Stimulated activated CD4-positive, alpha-beta T cell treated with anti-CD3 and anti-CD28 coated beads, TNF-alpha, amount 100 ng/mL, for 4 hours (primary cell): ENCODE data around the gene EFL1.

ENCODE experiments used
- DNase-seq, 3 experiments: peaks; one replicate each; pipeline ENCODE4 v3.0.0-alpha.2; 2020; ENCODE audit warnings: low read depth in 3 of 3

The EFL1 gene

DNA sequence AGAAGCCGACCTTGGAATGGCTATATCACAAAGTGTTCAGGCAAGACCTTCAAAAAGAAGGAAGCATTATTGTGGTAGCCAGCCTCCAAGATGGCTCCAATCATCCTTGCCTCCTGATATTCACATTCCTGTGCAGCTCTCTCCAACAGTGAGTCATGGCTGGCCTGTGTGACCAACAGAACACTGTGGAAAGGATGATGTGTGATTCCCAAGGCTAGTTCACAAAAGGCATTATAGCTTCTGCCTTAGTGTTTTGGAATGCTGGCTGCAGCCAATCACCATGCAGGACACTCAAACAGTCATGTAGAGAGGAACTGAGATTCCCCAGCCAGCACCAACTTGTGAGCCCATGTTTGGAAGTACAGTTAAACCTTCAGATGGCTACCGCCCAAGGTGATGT, 102.6 kb downstream of the EFL1 start:
- no peak for DNase-seq

DNA sequence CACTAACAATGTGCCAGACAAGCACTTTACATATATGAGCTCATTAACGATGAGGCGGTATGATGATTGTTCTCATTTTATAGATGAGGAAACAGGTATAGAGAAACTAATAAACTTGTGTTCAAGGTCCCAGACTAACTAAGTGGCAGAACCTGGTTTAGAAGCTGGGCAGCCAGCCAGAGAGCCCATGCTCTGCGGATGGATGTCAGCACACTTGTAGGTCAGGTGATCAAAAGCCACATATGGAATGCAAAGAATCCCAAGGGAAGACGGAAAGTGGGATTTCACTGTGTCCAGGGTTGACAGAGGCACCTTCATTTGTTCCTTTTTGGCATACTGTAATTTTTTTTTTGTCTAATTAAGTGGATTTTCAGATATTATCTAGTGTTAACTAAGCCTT, 103.7 kb downstream of the EFL1 start:
- DNase-seq: no peak

DNA sequence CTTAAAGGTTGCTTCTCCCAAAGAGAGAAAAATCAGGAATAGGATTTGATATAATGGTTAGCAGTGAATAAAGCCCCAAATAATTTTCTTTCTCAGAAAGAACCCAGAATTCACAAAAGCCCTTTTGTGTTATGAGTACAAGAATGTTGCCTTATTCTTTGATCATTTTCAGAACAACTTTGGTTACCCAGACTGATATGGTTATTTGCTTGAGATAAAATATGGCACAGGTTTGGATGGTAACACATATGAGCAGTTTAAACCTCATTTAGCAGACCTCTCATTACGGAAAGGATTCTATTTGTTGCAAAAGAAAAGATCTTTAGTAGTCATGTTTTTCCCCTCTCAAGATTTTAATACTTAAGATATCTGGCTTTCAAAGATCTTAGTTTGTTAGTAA, 111.9 kb downstream of the EFL1 start:
- DNase-seq: no peak

DNA sequence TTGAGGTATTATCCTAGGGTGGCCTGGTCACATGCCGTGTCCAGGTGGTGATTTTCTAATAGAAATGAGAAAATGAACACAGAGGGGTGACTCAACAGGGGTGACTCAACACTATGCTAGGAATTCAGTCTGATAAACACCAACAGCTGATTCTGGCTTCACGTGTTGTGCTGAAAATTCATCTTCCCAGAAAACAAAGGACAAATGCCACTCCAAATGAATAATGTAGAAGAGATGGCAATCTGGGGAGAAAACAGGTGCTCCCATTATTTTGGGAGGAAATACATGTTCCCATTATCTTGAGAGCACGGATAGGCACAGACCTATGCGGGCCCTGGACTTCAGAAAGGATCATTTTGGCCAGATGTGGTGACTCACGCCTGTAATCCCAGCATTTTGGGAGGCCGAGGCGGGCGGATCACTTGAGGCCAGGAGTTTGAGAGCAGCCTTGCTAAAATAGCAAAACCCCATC, 115.5 kb downstream of the EFL1 start:
- no peak for DNase-seq

DNA sequence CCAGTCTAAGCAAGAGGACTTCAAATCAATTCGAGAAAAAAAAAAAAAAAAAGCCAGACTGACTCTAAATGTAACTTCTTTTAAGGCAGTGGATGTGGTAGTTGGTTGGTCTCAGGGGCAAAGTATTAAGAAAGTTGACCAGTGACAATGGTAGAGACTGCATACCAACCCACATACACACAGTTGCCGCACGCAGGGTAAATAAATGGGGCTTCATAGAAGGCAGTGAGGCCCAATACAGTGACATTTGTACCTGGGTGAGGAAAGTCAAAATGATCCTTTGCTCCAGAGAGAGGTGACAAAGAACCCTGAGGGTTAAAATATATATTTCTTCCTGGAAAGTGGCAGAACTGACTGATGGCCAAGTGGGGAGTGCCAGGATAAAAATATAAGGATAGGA, 116.0 kb downstream of the EFL1 start:
- no peak for DNase-seq

DNA sequence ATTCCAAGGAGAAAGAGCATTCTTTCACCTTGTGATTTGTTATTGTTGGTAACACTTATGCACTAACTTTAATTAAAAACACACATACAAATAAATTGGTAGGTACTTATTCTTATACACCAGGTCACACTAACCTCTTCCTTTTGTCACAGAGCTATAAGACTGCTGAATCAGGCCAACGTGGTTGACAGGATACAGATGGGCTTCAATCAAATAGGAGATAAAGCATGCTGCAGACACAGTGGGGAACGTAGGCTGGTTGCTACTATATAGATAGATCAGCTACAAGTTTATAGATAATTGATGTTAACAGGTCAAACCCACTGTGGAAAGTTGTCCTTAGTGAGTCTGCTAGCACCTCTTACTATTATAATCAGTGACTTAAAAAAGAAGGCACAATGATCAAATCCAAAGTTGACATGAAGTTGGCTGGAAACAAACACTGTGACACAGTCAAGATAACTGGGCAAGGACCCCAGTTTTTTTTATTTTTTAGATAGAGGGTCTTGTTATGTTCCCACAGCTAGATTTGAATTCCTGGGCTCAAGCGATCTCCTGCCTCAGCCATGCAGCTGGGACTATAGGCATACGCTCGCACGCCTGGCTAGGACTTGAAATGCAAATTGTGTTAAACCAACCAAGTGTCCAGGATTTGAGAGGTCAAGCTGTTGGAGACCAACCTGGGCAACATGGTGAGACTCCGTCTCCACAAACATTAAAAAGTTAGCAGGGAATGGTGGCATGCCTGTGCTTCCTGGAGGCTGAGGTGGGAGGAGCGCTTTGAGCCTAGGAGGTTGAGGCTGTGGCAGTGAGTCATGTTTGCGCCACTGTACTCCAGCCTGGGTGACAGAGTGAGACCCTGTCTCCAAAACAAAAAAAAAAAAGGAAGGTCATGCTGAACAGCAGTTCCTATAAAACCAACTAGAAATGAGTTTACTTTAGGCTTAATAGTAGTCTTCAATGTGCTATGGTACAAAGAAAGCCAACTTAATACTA, 118.8 kb downstream of the EFL1 start:
- no peak for DNase-seq

DNA sequence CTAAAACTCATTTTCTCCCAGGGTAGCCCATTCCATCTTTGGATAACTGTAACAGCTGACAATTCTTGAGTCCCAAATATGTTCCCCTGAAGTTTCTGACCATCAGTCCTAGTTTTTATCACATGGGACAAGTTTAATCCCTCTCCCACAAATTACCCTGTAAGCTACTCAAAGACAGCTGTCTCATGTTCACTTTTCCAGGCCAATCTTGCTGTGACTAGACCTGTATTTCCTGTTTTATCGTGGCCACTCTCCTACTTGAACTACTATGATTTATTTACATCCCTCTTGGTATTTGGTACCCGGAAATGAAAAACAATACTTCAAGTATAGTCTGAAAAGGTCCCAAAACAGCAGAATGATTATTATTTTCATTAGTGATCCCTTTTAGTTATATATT, 121.6 kb downstream of the EFL1 start:
- DNase-seq: no peak

DNA sequence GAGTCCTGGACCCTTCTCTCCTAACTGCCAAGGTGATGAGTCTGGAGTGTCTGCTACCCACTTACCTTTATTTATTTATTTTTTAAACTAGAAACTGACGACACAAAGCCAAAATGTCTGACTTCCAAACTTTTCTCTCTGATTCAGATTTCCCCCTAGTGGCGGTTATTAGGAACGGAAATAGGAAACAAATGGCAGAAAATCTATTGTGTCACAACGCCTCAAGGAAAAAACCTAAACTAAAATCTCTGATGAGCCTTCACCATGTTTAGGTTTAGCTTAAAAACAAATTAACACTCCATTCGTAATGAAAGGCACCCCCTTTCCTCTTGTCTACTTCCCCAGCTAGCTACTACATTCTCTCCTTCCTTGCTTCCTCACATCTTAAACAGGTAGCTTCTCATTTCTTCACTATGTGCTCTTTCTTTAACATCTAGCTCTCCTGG, 122.7 kb downstream of the EFL1 start:
- no peak for DNase-seq

DNA sequence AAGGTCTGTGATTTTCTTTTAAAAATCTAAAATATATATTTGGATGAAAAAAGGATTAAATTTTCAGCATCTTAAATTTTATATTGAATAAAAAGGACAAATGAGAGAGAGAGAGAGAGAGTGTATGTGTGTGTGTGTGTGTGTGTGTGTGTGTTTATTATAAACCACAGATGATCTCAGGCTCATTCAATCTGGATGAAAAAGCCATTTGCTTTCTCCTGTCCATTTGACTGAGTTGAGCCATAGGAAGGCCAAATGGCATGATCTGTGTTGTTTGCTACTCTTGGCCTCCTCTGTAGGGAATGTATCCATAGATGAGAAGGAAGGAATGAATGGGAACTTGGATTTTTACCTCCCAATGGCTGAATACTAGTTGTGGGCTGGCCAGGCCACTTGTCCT, 124.2 kb downstream of the EFL1 start:
- no peak for DNase-seq

DNA sequence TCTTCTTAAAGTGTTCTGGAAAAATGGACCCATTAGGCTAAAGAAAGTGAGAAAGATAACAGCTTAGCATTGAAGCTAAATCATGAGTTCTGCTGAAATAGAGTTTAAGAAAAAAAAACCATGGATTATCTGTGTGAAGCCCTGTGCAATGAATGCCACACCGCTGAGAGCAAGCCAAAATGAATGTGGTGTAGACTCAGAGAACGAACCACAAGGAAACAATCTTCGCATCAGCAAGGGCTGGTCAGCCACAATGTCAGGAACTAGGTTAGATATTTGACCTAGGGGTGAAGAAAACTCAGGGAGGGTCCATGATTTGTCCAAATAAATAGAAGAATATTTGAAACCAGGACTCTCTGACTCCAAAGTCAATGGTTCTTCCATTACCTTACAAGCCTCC, 125.3 kb downstream of the EFL1 start:
- DNase-seq: no peak

DNA sequence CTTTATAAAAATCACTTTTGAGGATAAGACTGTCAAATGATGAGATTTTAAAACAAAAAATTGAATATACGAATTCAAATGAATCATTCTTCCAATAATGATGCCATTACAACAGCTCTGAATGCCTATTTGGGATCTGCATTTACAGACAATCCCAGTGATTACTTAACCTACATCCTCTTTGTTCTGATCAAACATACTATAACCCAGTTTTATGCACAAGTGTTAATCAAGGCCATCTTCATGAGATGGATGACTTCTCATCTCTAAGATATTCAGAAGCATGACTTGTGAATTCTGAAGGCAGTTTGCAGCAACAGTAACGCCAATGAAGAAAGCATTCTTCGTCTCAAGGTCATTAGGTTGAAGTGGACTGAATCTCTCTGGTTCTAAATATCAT, 126.4 kb downstream of the EFL1 start:
- no peak for DNase-seq

DNA sequence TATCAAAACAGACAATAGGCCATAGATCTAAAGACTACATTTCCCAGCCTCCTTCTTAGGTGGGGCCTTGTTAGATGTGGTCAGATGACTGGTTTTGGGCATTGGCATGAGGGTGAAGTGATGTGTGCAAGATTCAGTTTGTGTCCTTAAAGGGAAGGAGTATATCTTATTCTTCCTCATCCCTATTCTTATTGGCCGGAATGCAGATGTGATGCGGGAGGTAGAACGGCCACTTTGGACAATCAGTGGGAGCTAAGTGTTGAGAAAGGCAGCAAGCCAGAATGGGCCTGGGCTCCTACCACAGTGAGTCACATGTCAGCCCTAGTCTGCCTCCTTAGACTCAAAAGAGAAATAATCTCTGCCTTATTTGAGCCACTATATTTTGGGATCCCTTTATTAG, 126.9 kb downstream of the EFL1 start:
- DNase-seq: no peak

DNA sequence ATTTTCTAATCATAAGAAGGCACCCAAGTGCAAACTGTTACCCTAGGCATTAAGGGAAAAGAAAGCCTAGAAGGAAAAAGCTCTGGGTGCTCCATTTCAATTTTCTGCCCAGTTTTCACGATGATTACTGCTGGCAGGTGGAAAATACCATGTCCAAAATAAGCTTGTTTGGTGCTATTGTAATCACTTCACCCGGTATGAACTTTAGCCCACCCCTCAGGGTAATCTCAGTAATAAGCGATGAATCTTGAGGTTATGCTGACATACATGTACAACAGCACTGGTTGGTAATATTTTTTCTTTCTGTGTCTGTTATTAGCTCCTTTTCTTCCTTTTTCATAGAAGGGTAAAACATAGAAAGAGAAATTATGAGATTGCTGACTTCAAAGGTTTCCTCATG, 128.1 kb downstream of the EFL1 start:
- DNase-seq: no peak

DNA sequence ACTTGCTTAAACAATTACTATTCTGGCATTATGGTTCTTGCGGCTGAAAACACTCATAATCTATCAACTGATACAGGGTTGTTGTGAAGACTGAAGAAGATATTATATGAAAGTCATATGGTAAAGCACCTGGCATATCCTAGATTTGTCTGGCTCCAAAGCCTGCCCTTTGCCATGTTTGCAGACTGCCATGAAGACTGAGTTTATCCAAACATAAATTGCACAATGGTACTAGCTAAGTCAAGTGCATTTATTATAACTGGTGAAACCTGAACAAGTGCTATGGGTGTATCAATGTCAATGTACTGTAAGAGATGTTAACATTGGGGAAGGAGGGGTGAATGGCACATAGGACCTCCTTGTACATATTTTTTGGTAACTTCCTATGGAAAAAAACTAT, 129.3 kb downstream of the EFL1 start:
- DNase-seq: no peak

DNA sequence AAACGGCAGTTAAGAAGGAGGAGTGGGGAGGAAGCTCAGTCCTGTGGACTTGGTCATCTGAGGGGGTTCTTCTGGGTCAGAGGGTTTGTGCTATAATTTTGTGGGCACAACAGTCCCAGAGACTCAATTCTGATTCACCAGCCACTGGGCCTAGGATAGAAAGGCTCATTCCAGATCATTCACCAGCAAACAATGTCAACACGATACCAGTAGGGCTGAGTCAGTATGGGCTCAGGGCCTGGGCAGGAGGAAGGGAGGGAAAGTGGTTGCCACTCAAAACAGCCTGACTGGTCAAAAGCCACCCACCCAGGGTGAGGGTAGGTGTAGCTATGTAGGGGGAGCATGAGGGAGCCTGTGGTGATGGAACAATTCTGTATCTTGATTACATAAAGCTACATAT, 129.8 kb downstream of the EFL1 start:
- no peak for DNase-seq

DNA sequence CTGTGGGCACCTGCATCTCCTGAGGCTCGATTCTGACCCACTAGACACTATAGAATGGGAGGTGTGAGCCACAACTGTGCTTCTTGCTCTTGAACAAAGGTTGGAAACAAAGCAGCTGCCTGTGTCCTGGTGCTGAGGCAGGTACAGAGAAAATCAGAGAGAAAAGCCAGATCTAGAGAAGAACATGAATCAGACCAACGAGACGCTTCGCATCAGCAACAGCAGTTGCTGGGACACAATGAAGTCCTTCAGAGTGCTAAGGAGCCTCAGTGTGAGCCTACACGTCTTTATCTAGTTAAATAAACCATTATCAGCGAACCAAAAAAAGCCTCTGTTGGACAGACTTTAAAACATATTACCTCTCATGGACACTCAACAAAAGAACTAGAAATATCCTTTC, 130.4 kb downstream of the EFL1 start:
- DNase-seq: no peak

DNA sequence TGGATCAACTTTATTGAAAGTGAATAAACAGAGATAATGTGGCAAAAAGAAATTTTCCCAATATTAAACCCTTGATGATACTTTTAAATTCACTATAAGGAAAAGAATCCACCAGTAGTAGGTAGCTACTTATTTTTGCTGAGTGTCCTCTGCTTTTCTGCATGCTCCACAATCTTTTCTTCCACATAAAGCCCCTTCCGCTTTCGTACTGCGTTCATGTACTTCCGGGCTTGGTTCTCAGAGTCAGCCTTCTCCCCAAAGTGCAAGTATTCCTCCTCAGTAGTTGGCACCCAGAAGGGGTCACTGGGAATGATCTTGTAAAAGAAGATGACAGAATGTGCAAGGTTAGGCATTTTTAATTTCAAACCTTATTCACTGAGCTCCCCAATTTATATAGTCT, 132.3 kb downstream of the EFL1 start:
- DNase-seq: no peak

DNA sequence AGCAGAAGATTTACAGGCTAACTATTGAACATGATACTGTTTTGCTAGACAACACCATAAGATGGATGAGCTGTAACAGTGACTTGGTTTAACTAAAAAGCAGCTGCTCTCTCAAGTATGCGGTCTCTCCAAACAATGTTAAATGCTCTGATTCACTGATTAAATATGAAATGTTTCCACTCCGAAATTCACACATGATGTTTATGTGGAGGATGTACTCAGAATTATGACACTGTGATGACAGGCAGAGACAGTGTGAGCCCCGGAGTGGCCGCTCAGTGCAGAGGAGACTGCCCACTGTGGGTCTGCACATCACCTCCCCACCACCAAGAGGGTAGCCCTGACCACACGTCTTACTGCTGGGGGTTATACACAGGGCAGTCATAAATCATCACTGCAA, 132.8 kb downstream of the EFL1 start:
- DNase-seq: no peak

DNA sequence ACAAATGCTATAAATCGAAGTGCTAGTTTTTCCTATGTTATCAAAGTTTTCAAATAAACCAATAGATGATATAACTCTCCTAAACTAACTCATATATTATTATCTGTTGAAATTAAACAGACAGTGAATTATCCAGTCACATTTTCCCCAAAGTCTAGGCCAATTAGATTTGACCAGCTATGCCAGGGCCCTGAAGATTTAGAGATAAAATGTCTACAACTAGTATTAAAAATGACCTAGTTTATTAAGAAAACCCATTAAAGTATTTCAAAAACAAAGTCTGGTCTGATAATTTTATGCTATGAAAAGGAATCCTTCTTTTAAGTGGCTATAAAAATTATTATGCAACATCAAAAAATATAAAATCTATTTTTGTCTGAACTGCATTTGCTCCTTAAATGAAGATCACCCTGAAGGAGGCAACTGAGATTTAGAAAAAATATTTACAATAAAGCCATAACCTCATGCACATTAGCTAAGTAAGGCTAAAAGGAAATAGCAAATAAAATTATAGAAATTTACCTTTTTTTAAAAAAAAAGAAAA, 133.3 kb downstream of the EFL1 start:
- no peak for DNase-seq

DNA sequence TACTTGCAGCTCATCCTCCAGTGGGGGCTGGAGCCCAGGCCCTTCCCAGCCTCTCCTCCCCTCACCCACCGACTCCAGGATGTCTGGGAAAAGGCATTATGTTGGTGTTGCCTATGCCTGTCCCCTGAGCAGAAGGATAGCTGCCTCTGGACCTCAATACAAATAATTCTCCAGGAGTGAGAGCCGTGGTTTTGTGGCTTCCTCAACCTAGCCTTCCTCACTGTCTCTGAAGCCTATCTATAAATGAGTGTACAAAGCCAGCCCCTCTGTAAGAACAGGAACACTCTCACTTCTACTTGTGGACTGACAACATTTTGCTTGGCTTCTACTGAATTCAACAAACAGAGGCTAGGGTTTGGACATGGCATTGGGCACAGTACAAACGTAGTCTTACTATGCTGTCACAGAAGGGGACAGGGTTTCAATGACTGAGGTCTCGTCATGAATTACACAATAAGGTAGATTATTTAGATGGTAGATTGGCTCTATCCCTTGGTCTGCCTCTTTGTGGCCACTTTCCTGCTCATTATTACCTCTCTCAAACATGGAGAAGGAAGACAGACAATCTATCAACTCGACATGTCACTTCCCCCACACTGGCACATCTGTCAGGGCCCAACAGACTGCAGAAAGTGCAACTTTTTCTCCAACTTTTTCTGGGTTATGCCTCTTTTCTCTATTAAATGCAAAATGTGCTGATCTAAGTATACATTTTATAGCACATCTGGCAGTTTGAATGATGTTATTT, 134.0 kb downstream of the EFL1 start:
- DNase-seq: no peak

DNA sequence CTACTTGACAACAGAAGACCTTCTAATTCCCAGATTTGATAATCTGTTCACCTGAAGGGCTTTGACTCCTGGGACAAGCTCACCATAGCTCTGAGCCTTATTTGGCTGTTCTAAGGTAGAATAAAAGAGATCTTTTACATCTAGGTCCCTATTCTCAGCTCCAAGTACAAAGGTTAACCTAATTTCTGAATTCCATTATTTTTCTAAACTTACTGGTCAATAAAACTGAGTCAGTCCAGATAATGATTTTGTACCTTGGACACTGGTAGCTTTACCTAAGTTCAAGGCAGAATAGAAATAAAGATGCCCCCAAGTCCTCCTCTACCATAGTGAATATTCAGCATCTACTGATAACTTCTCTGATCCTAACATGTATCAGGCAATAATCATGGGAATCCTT, 135.0 kb downstream of the EFL1 start:
- no peak for DNase-seq

DNA sequence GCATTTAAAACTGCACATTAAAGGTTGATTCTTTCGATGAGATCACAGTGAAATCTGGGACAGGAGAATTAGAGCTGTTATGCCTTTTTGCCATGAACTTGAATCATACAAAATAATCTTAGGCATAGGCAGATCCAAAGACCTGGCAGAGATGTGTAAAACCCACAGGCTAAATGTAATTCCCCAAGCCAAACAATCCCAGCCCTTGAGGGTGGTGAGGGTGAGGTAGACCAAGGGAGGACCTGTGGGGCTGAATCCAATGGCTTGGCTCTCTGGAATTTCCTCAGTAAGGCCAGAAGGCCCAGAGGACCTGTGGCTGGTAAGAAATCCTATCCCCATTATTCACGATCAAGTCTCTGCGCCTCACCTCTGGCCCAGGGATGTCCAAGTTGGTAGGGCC, 136.2 kb downstream of the EFL1 start:
- DNase-seq: no peak
